Activated CD4-positive, alpha-beta memory T cell treated with anti-CD3 and anti-CD28 coated beads, Interleukin-2, amount 10 ng/mL, durations not matched to agents 7 days and 5 days (primary cell): Measurements from ENCODE around the gene DUSP12. TPM values are rescaled to one million over a fixed set of nuclear protein-coding genes. Genes with fewer than 3 reads are reported as not detected.

Source experiments
- CTCF ChIA-PET: fragments of 350-600 bp; sonication (Branson Sonifier 250); formaldehyde crosslinking; loops from one replicate; lab custom pipeline; 2021; ENCODE audit warnings: antibody characterized with exemption, inconsistent platforms; lab: Charles Lee
- POLR2A ChIA-PET: fragments of 350-600 bp; sonication (Branson Sonifier 250); formaldehyde crosslinking; loops from one replicate; lab custom pipeline; 2021; ENCODE audit warnings: antibody characterized with exemption; lab: Charles Lee
- DNase-seq: peaks from one replicate; pipeline ENCODE4 v3.0.0-alpha.2; 2020
- H3K27ac Mint-ChIP-seq: one replicate; pipeline ENCODE4 v1.8.0; 2021; ENCODE audit warnings: mild to moderate bottlenecking, mixed read lengths
- H3K27me3 Mint-ChIP-seq: one replicate; pipeline ENCODE4 v1.8.0; 2021; ENCODE audit warnings: mixed read lengths
- H3K36me3 Mint-ChIP-seq: one replicate; pipeline ENCODE4 v1.8.0; 2021; ENCODE audit warnings: low read depth, mixed read lengths
- H3K4me1 Mint-ChIP-seq: one replicate; pipeline ENCODE4 v1.8.0; 2021; ENCODE audit warnings: mixed read lengths
- H3K4me3 Mint-ChIP-seq: one replicate; pipeline ENCODE4 v1.8.0; 2021; ENCODE audit warnings: mild to moderate bottlenecking, mixed read lengths
- H3K9me3 Mint-ChIP-seq: one replicate; pipeline ENCODE4 v1.8.0; 2021; ENCODE audit warnings: mixed read lengths
- total RNA-seq, 2 experiments: library from RNA; stranded (reverse); gene quantifications; one replicate each; pipeline ENCODE4 v1.2.3, GENCODE V29; 2021

Gene DUSP12
- total RNA-seq, 2 experiments from 2014 or later = 23.4 to 23.5 TPM

- no peak for DNase-seq
- ChIA-PET POLR2A (no interaction called here), CTCF (no interaction called here)
- Mint-ChIP-seq H3K27me3 (no peaks in the 10 kb centered on the region), H3K4me1 (peaks cover 2% of the 10 kb centered on the region), H3K36me3 (peaks cover 32% of the 10 kb centered on the region), H3K27ac (no peak overlapping the region), H3K9me3 (no peaks in the 10 kb centered on the region), H3K4me3 (no peak overlapping the region)
Observed at GRCh38 chr1:161781995-161782394, 32.4 kb downstream of the DUSP12 start.

- no peak overlapping the region for H3K4me3 Mint-ChIP-seq
- H3K9me3 Mint-ChIP-seq = no peaks in the 10 kb centered on the region
- peaks cover 2% of the 10 kb centered on the region for H3K4me1 Mint-ChIP-seq
- POLR2A ChIA-PET = interaction anchor here (0.6 kb wide), 1 partner anchor 11 kb away, joined by 3 read pairs; no protein-coding TSS in a partner anchor
- no peaks in the 10 kb centered on the region for H3K27me3 Mint-ChIP-seq
- no peak for DNase-seq
- CTCF ChIA-PET = interaction anchor here (1.3 kb wide), 1 partner anchor 9 kb away, joined by 4 read pairs; no protein-coding TSS in a partner anchor
- peaks cover 37% of the 10 kb centered on the region for H3K36me3 Mint-ChIP-seq
- no peak overlapping the region for H3K27ac Mint-ChIP-seq
Observed at GRCh38 chr1:161782886-161783285, 33.3 kb downstream of the DUSP12 start.

GRCh38 chr1:161784968-161785367 lies 35.4 kb downstream of the DUSP12 start:
- H3K36me3 Mint-ChIP-seq = peaks cover 37% of the 10 kb centered on the region

GRCh38 chr1:161787355-161787754 lies 37.8 kb downstream of the DUSP12 start:
- Mint-ChIP-seq H3K27ac (no peak overlapping the region), H3K36me3 (peaks cover 50% of the 10 kb centered on the region), H3K9me3 (no peaks in the 10 kb centered on the region), H3K4me3 (no peak overlapping the region), H3K27me3 (no peaks in the 10 kb centered on the region), H3K4me1 (peaks cover 23% of the 10 kb centered on the region)
- CTCF ChIA-PET = no interaction called here
- no peak for DNase-seq
- POLR2A ChIA-PET = no interaction called here

More at GRCh38 chr1:161784968-161785367, 35.4 kb downstream of the DUSP12 start:
- H3K27me3 Mint-ChIP-seq = no peaks in the 10 kb centered on the region
- H3K4me3 Mint-ChIP-seq = no peak overlapping the region
- DNase-seq = no peak
- no peaks in the 10 kb centered on the region for H3K9me3 Mint-ChIP-seq
- H3K27ac Mint-ChIP-seq = no peak overlapping the region
- peaks cover 1% of the 10 kb centered on the region for H3K4me1 Mint-ChIP-seq
- ChIA-PET CTCF (interaction anchor here (0.8 kb wide), 1 partner anchor 252 kb away, joined by 4 read pairs; no protein-coding TSS in a partner anchor), POLR2A (no interaction called here)

GRCh38 chr1:161790587-161791317 lies 41.2 kb downstream of the DUSP12 start:
- peaks cover 56% of the 10 kb centered on the region for H3K36me3 Mint-ChIP-seq
- H3K4me1 Mint-ChIP-seq = peaks cover 31% of the 10 kb centered on the region
- no peaks in the 10 kb centered on the region for H3K27me3 Mint-ChIP-seq
- no peaks in the 10 kb centered on the region for H3K9me3 Mint-ChIP-seq
- no peak for DNase-seq
- CTCF ChIA-PET = interaction anchor here (0.7 to 2.8 kb wide), 3 partner anchors 115 to 247 kb away, joined by 3 to 97 read pairs (median 3); no protein-coding TSS in a partner anchor
- POLR2A ChIA-PET = no interaction called here
- H3K4me3 Mint-ChIP-seq = no peak overlapping the region
- H3K27ac Mint-ChIP-seq = no peak overlapping the region

GRCh38 chr1:161791904-161792655 lies 42.5 kb downstream of the DUSP12 start:
- no peak overlapping the region for H3K4me3 Mint-ChIP-seq
- H3K4me1 Mint-ChIP-seq = peaks cover 31% of the 10 kb centered on the region
- no peak for DNase-seq
- H3K27me3 Mint-ChIP-seq = no peaks in the 10 kb centered on the region
- POLR2A ChIA-PET = interaction anchor here (0.8 to 2.2 kb wide), 7 partner anchors 20 to 249 kb away, joined by 3 to 9 read pairs (median 4); no protein-coding TSS in a partner anchor
- H3K27ac Mint-ChIP-seq = peak overlapping the region; percentile 51
- peaks cover 60% of the 10 kb centered on the region for H3K36me3 Mint-ChIP-seq
- H3K9me3 Mint-ChIP-seq = no peaks in the 10 kb centered on the region
- CTCF ChIA-PET = interaction anchor here (0.6 to 2.8 kb wide), 30 partner anchors 9 to 599 kb away, joined by 3 to 97 read pairs (median 4); partner anchors contain the start of genes DUSP12 and OLFML2B

- Mint-ChIP-seq H3K4me3 (no peak overlapping the region), H3K4me1 (peaks cover 31% of the 10 kb centered on the region), H3K27ac (peak overlapping the region; percentile 2), H3K27me3 (no peaks in the 10 kb centered on the region), H3K36me3 (peaks cover 62% of the 10 kb centered on the region), H3K9me3 (no peaks in the 10 kb centered on the region)
- ChIA-PET POLR2A (interaction anchor here (1.0 to 2.2 kb wide), 6 partner anchors 21 to 248 kb away, joined by 3 to 9 read pairs (median 4); no protein-coding TSS in a partner anchor), CTCF (interaction anchor here (0.6 to 2.8 kb wide), 29 partner anchors 9 to 598 kb away, joined by 3 to 97 read pairs (median 4); partner anchors contain the start of genes DUSP12 and OLFML2B)
- no peak for DNase-seq
Observed at GRCh38 chr1:161792740-161793139, 43.2 kb downstream of the DUSP12 start.

GRCh38 chr1:161799792-161800191 lies 50.2 kb downstream of the DUSP12 start:
- POLR2A ChIA-PET = no interaction called here
- peaks cover 65% of the 10 kb centered on the region for H3K36me3 Mint-ChIP-seq
- no peak overlapping the region for H3K27ac Mint-ChIP-seq
- DNase-seq = no peak
- no peaks in the 10 kb centered on the region for H3K4me1 Mint-ChIP-seq
- H3K4me3 Mint-ChIP-seq = no peak overlapping the region
- no peaks in the 10 kb centered on the region for H3K27me3 Mint-ChIP-seq
- CTCF ChIA-PET = no interaction called here
- H3K9me3 Mint-ChIP-seq = no peaks in the 10 kb centered on the region

- H3K27me3 Mint-ChIP-seq = no peaks in the 10 kb centered on the region
- DNase-seq = no peak
- H3K27ac Mint-ChIP-seq = no peak overlapping the region
- CTCF ChIA-PET = interaction anchor here (1.0 to 1.1 kb wide), 2 partner anchors 10 to 235 kb away, joined by 4 read pairs; no protein-coding TSS in a partner anchor
- POLR2A ChIA-PET = no interaction called here
- no peak overlapping the region for H3K4me3 Mint-ChIP-seq
- H3K4me1 Mint-ChIP-seq = peaks cover 3% of the 10 kb centered on the region
- H3K9me3 Mint-ChIP-seq = no peaks in the 10 kb centered on the region
- H3K36me3 Mint-ChIP-seq = peaks cover 53% of the 10 kb centered on the region
Observed at GRCh38 chr1:161801955-161802354, 52.4 kb downstream of the DUSP12 start.

GRCh38 chr1:161803181-161803580 lies 53.6 kb downstream of the DUSP12 start:
- no peak overlapping the region for H3K27ac Mint-ChIP-seq
- peaks cover 46% of the 10 kb centered on the region for H3K36me3 Mint-ChIP-seq
- POLR2A ChIA-PET = no interaction called here

GRCh38 chr1:161805399-161806197 lies 56.0 kb downstream of the DUSP12 start:
- Mint-ChIP-seq H3K36me3 (peaks cover 54% of the 10 kb centered on the region), H3K4me3 (no peak overlapping the region), H3K27ac (no peak overlapping the region), H3K27me3 (no peaks in the 10 kb centered on the region), H3K4me1 (peaks cover 3% of the 10 kb centered on the region), H3K9me3 (peaks cover 5% of the 10 kb centered on the region)
- ChIA-PET CTCF (no interaction called here), POLR2A (no interaction called here)
- DNase-seq = no peak

More at GRCh38 chr1:161803181-161803580, 53.6 kb downstream of the DUSP12 start:
- CTCF ChIA-PET = interaction anchor here (1.0 kb wide), 1 partner anchor 234 kb away, joined by 4 read pairs; no protein-coding TSS in a partner anchor
- H3K4me3 Mint-ChIP-seq = no peak overlapping the region
- no peaks in the 10 kb centered on the region for H3K9me3 Mint-ChIP-seq
- peaks cover 3% of the 10 kb centered on the region for H3K4me1 Mint-ChIP-seq
- DNase-seq = no peak
- no peaks in the 10 kb centered on the region for H3K27me3 Mint-ChIP-seq
